Prostate gland (tissue), 2 donors: ENCODE data around the gene SAFB. TPM values are rescaled to one million over a fixed set of nuclear protein-coding genes. Genes with fewer than 3 reads are reported as not detected.
"Not testable (repeated sequence)": the region's sequence is repeated elsewhere in the genome, so short reads cannot be mapped to it uniquely, and the experiment has no call there.

Source experiments
- DNase-seq: peaks from one replicate; pipeline ENCODE4 v3.0.0-alpha.2; 2019; ENCODE audit warnings: low spot score
- H3K27ac ChIP-seq, 2 donors: fragments of 200-600 bp; sonication (generic); 2 replicates each; pipeline ENCODE4 v1.5.1; 2017 to 2019
- H3K27me3 ChIP-seq: fragments of 200-600 bp; sonication (generic); replicated peaks from 2 replicates; pipeline ENCODE4 v1.5.1; 2019; ENCODE audit not compliant: insufficient read depth
- H3K36me3 ChIP-seq, 2 donors: fragments of 200-600 bp; sonication (generic); 1 replicate in 1 of 2; 2 replicates in 1 of 2; pipeline versions ENCODE4 v1.5.1 to v1.8.1; 2017 to 2019
- H3K4me1 ChIP-seq: fragments of 200-600 bp; sonication (generic); replicated peaks from 2 replicates; pipeline ENCODE4 v1.5.1; 2019
- H3K4me3 ChIP-seq, 2 donors: fragments of 200-600 bp; sonication (generic); 2 replicates each; pipeline ENCODE4 v1.5.1; 2017 to 2019
- H3K9me3 ChIP-seq: fragments of 200-600 bp; sonication (generic); 2 replicates; pipeline ENCODE4 v1.5.1; 2017
- CTCF ChIP-seq, 4 experiments: fragments of 200-600 bp in 2 of 4; fragments of 450-650 bp in 2 of 4; sonication (generic) in 2 of 4; IDR thresholded peaks; 1 replicate in 3 of 4; 2 replicates in 1 of 4; pipeline ENCODE4 v1.5.1; 2016 to 2019; ENCODE audit warnings: antibody characterized with exemption in 4 of 4, mild to moderate bottlenecking in 2 of 4, moderate library complexity in 2 of 4
- POLR2A ChIP-seq: fragments of 450-650 bp; IDR thresholded peaks from one replicate; pipeline ENCODE4 v1.6.1; 2016; ENCODE audit warnings: antibody characterized with exemption, mild to moderate bottlenecking
- POLR2AphosphoS5 ChIP-seq: sonication (generic); formaldehyde crosslinking; IDR thresholded peaks from one replicate; pipeline ENCODE4 v1.6.1; 2017; ENCODE audit warnings: antibody characterized with exemption
- WGBS: methylation state at CpG from one replicate; pipeline ENCODE4 v1.1.5; 2018; 5-methylcytosine and 5-hydroxymethylcytosine counted together
- intact Hi-C: fragments of 100-400 bp; cut with DNase I; formaldehyde crosslinking; loops from one replicate; pipeline ENCODE4 v1.14.2; 2022
- total RNA-seq, 2 donors: library from RNA; depleted of rRNA; stranded (reverse); fragments of >200 nt; gene quantifications; one replicate each; pipeline ENCODE4 v1.1.0, GENCODE V29; 2016

SAFB gene
- total RNA-seq, 2 donors from 2014 or later: 63.6 to 182 TPM

GRCh38 chr19:5700455-5701092 lies 77.7 kb downstream of the SAFB start:
- DNase-seq: no peak
- H3K9me3 ChIP-seq: no peaks in the 10 kb centered on the region
- H3K4me1 ChIP-seq: no peaks in the 10 kb centered on the region
- 96% methylated on average over 21 of the region's 22 CpGs for WGBS
- no peak overlapping the region for H3K27ac ChIP-seq
- no peak overlapping the region for H3K4me3 ChIP-seq
- TF ChIP-seq POLR2A: no peak
- no peak for TF ChIP-seq CTCF (IDR thresholded peaks at IDR 0.05)
- no peak for TF ChIP-seq POLR2AphosphoS5
- intact Hi-C loops: no loop called here
- H3K27me3 ChIP-seq: no peaks in the 10 kb centered on the region
- H3K36me3 ChIP-seq: peaks cover 15 to 21% of the 10 kb centered on the region in 2 donors

- 73% methylated on average over 2 of the region's 28 CpGs for WGBS
These were observed 79.1 kb downstream of the SAFB start for GRCh38 chr19:5702053-5702410.

GRCh38 chr19:5703819-5704818 lies 81.2 kb downstream of the SAFB start:
- no peak for TF ChIP-seq CTCF (IDR thresholded peaks at IDR 0.05)
- no peak for TF ChIP-seq POLR2AphosphoS5
- no peak for TF ChIP-seq POLR2A
- no peak overlapping the region for H3K4me3 ChIP-seq
- peaks cover 7 to 21% of the 10 kb centered on the region in 2 donors for H3K36me3 ChIP-seq
- no peaks in the 10 kb centered on the region for H3K4me1 ChIP-seq
- intact Hi-C loops: no loop called here
- H3K27me3 ChIP-seq: no peaks in the 10 kb centered on the region
- no peaks in the 10 kb centered on the region for H3K9me3 ChIP-seq
- DNase-seq: no peak
- H3K27ac ChIP-seq: no peak overlapping the region
- 94% methylated on average over 40 of the region's 40 CpGs for WGBS

More at GRCh38 chr19:5702053-5702410, 79.1 kb downstream of the SAFB start:
- H3K27me3 ChIP-seq, intact Hi-C loops, H3K4me3 ChIP-seq, H3K9me3 ChIP-seq, H3K27ac ChIP-seq, DNase-seq, H3K4me1 ChIP-seq: not testable (repeated sequence)
- peaks cover 7 to 30% of the 10 kb centered on the region in 2 donors for H3K36me3 ChIP-seq

- no peaks in the 10 kb centered on the region for H3K9me3 ChIP-seq
- intact Hi-C loops: no loop called here
- no peak for DNase-seq
- no peak overlapping the region for H3K4me3 ChIP-seq
- 86% methylated on average over 16 of the region's 16 CpGs for WGBS
- no peaks in the 10 kb centered on the region for H3K4me1 ChIP-seq
- TF ChIP-seq CTCF (IDR thresholded peaks at IDR 0.05) (no peak), POLR2AphosphoS5 (no peak), POLR2A (no peak)
- peaks cover 7 to 19% of the 10 kb centered on the region in 2 donors for H3K36me3 ChIP-seq
- H3K27me3 ChIP-seq: no peaks in the 10 kb centered on the region
- no peak overlapping the region for H3K27ac ChIP-seq
These were observed 82.7 kb downstream of the SAFB start for GRCh38 chr19:5705552-5705951.

- no peaks in the 10 kb centered on the region for H3K4me1 ChIP-seq
- no peak for TF ChIP-seq POLR2A
- no peak for TF ChIP-seq CTCF (IDR thresholded peaks at IDR 0.05)
- no peak for TF ChIP-seq POLR2AphosphoS5
- WGBS: 94% methylated on average over 35 of the region's 35 CpGs
- no peak for DNase-seq
- H3K9me3 ChIP-seq: no peaks in the 10 kb centered on the region
- H3K27ac ChIP-seq: no peak overlapping the region
- peaks cover 13% of the 10 kb centered on the region in 2 donors for H3K36me3 ChIP-seq
- H3K4me3 ChIP-seq: no peak overlapping the region
- no peaks in the 10 kb centered on the region for H3K27me3 ChIP-seq
- intact Hi-C loops: no loop called here
These were observed 84.1 kb downstream of the SAFB start for GRCh38 chr19:5706876-5707573.
